ENCODE measurements around the gene GABRB2. TPM values are rescaled to one million over a fixed set of nuclear protein-coding genes. Genes with fewer than 3 reads are reported as not detected.

The GABRB2 gene
- polyA plus RNA-seq, 2 of the 4 experiments (the other 2 are of a cell fraction): not detected

DNA sequence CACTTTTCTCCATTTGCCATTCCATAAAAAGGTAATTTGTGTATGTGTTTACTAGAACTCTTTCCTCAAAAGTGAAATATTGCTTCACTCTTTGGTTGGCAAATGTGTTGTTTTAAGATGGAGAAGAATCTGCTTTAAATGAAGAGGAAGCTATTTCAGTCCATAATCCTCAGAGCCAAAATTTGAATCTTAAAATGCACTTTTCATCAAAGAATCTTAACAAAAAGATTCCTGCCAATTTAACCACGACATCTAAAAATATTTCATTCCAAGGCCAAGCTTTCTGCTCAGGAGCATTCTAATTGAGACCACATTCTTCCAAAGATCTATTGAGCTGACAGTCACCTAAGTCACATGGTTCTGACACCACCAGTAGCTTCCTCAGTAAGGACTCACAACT, 7.5 kb downstream of the GABRB2 start:
- no peak overlapping the region for H3K27ac ChIP-seq
- no peak for ATAC-seq
- CTCF ChIA-PET: no interaction called here
- FAIRE-seq: no peak
- H3K4me3 ChIP-seq: no peak overlapping the region
- H3K9me3 ChIP-seq: no peaks in the 10 kb centered on the region
- no peak overlapping the region for H3K4me2 ChIP-seq
- H3K4me1 ChIP-seq: no peaks in the 10 kb centered on the region
- 0% methylated on average over 1 of the region's 1 CpG for WGBS (ENCODE audit: missing lambda C conversion rate)
- no peak for TF ChIP-seq HOXB5 (CRISPR knock-in tag; IDR thresholded peaks at IDR 0.05)
- no peak for TF ChIP-seq CEBPB (IDR thresholded peaks at IDR 0.05)
- TF ChIP-seq, protein P1, sequence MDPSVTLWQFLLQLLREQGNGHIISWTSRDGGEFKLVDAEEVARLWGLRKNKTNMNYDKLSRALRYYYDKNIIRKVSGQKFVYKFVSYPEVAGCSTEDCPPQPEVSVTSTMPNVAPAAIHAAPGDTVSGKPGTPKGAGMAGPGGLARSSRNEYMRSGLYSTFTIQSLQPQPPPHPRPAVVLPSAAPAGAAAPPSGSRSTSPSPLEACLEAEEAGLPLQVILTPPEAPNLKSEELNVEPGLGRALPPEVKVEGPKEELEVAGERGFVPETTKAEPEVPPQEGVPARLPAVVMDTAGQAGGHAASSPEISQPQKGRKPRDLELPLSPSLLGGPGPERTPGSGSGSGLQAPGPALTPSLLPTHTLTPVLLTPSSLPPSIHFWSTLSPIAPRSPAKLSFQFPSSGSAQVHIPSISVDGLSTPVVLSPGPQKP (IDR thresholded peaks at IDR 0.05; ENCODE audit: low read depth, low read length): no peak
- TF ChIP-seq JUN (IDR thresholded peaks at IDR 0.05): no peak
- no peak for TF ChIP-seq RAD21 (conservative IDR thresholded peaks at IDR 0.05 in 1 of 2, IDR thresholded peaks at IDR 0.05 in 1 of 2)
- TF ChIP-seq KDM1A (IDR thresholded peaks at IDR 0.05; ENCODE audit: low read depth): no peak
- no peak for TF ChIP-seq NR3C1 (IDR thresholded peaks at IDR 0.05)
- TF ChIP-seq, protein P2, sequence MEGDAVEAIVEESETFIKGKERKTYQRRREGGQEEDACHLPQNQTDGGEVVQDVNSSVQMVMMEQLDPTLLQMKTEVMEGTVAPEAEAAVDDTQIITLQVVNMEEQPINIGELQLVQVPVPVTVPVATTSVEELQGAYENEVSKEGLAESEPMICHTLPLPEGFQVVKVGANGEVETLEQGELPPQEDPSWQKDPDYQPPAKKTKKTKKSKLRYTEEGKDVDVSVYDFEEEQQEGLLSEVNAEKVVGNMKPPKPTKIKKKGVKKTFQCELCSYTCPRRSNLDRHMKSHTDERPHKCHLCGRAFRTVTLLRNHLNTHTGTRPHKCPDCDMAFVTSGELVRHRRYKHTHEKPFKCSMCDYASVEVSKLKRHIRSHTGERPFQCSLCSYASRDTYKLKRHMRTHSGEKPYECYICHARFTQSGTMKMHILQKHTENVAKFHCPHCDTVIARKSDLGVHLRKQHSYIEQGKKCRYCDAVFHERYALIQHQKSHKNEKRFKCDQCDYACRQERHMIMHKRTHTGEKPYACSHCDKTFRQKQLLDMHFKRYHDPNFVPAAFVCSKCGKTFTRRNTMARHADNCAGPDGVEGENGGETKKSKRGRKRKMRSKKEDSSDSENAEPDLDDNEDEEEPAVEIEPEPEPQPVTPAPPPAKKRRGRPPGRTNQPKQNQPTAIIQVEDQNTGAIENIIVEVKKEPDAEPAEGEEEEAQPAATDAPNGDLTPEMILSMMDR (IDR thresholded peaks at IDR 0.05): no peak
- no peak for TF ChIP-seq HDAC2 (IDR thresholded peaks at IDR 0.05)
- TF ChIP-seq MYC (IDR thresholded peaks at IDR 0.05; ENCODE audit: borderline replicate concordance, low read length): no peak
- TF ChIP-seq, protein P3, sequence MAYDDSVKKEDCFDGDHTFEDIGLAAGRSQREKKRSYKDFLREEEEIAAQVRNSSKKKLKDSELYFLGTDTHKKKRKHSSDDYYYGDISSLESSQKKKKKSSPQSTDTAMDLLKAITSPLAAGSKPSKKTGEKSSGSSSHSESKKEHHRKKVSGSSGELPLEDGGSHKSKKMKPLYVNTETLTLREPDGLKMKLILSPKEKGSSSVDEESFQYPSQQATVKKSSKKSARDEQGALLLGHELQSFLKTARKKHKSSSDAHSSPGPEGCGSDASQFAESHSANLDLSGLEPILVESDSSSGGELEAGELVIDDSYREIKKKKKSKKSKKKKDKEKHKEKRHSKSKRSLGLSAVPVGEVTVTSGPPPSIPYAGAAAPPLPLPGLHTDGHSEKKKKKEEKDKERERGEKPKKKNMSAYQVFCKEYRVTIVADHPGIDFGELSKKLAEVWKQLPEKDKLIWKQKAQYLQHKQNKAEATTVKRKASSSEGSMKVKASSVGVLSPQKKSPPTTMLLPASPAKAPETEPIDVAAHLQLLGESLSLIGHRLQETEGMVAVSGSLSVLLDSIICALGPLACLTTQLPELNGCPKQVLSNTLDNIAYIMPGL (CRISPR knock-in tag; IDR thresholded peaks at IDR 0.05; ENCODE audit: borderline replicate concordance): no peak
- TF ChIP-seq NPAS2 (CRISPR knock-in tag; IDR thresholded peaks at IDR 0.05; ENCODE audit: borderline replicate concordance): no peak
- DNase-seq (ENCODE audit: low read depth in 1 of 2, low spot score in 1 of 2): no peak
- POLR2A ChIA-PET: no interaction called here

DNA sequence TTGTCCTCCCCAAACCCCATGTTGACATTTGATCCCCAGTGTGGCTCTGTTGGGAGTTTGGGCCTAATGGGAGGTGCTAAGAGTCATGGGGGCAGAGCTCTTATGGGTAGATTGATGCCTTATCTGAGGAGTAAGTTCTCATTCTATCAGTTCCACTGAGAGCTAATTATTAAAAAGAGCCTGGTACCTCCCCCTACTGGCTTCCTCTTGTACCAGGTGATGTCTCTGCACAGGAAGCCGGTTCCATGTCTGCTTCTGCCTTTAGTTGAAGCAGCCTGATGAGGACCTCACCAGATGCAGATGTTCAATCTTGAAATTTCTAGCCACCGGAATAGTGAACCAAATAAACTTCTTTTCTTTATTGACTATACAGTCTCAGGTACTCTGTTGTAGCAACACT, 10.8 kb downstream of the GABRB2 start:
- POLR2A ChIA-PET: no interaction called here
- DNase-seq (ENCODE audit: low read depth in 1 of 2, low spot score in 1 of 2) (no peak), FAIRE-seq (no peak), ATAC-seq (no peak)
- H3K4me3 ChIP-seq: no peak overlapping the region
- H3K9me3 ChIP-seq: no peaks in the 10 kb centered on the region
- TF ChIP-seq, protein P4, sequence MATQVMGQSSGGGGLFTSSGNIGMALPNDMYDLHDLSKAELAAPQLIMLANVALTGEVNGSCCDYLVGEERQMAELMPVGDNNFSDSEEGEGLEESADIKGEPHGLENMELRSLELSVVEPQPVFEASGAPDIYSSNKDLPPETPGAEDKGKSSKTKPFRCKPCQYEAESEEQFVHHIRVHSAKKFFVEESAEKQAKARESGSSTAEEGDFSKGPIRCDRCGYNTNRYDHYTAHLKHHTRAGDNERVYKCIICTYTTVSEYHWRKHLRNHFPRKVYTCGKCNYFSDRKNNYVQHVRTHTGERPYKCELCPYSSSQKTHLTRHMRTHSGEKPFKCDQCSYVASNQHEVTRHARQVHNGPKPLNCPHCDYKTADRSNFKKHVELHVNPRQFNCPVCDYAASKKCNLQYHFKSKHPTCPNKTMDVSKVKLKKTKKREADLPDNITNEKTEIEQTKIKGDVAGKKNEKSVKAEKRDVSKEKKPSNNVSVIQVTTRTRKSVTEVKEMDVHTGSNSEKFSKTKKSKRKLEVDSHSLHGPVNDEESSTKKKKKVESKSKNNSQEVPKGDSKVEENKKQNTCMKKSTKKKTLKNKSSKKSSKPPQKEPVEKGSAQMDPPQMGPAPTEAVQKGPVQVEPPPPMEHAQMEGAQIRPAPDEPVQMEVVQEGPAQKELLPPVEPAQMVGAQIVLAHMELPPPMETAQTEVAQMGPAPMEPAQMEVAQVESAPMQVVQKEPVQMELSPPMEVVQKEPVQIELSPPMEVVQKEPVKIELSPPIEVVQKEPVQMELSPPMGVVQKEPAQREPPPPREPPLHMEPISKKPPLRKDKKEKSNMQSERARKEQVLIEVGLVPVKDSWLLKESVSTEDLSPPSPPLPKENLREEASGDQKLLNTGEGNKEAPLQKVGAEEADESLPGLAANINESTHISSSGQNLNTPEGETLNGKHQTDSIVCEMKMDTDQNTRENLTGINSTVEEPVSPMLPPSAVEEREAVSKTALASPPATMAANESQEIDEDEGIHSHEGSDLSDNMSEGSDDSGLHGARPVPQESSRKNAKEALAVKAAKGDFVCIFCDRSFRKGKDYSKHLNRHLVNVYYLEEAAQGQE (IDR thresholded peaks at IDR 0.05): no peak
- CTCF ChIA-PET: interaction anchor here (1.4 to 1.5 kb wide), 2 partner anchors 9 to 23 kb away, joined by 3 to 10 read pairs; no protein-coding TSS in a partner anchor
- no peaks in the 10 kb centered on the region for H3K4me1 ChIP-seq
- H3K4me2 ChIP-seq: no peak overlapping the region
- WGBS (ENCODE audit: missing lambda C conversion rate): 13% methylated on average over 2 of the region's 2 CpGs
- no peak overlapping the region for H3K27ac ChIP-seq

DNA sequence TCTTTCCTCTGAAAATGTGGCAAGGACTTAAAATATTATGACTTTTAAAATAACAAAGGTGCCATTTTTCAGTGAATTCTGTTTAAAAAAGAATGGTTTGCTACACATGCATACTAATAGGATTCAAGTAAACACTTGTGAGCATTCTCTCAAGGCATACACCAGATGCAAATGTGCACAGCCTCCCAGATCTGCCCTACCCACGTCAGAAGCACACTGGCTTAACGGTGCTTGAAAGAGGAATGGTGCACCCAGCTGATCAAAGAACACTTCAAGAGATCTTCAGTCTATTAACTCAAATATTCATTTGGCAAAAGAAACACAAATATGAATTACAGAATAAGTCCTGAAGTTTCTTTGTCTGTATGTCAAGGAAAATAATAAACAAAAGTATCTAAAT, 15.8 kb downstream of the GABRB2 start:
- Histone ChIP-seq H3K4me1 (no peaks in the 10 kb centered on the region), H3K9me3 (no peaks in the 10 kb centered on the region), H3K4me2 (no peak overlapping the region), H3K4me3 (no peak overlapping the region), H3K27ac (no peak overlapping the region)
- POLR2A ChIA-PET: no interaction called here
- ATAC-seq (no peak), FAIRE-seq (no peak), DNase-seq (ENCODE audit: low read depth in 1 of 2, low spot score in 1 of 2) (no peak)
- WGBS (ENCODE audit: missing lambda C conversion rate): 3% methylated on average over 2 of the region's 2 CpGs
- TF ChIP-seq MAZ (IDR thresholded peaks at IDR 0.05; ENCODE audit: borderline replicate concordance, low read depth, low read length): no peak
- CTCF ChIA-PET: no interaction called here
